BJ (cell line): ENCODE measurements around the gene KNG1. TPM values are rescaled to one million over a fixed set of nuclear protein-coding genes. Genes with fewer than 3 reads are reported as not detected.
"Not testable (repeated sequence)": the region's sequence is repeated elsewhere in the genome, so short reads cannot be mapped to it uniquely, and the experiment has no call there.

Experiments
- CTCF ChIA-PET: fragments of 350-600 bp; formaldehyde crosslinking; extraction: SDS; loops from one replicate; lab custom pipeline; 2021; ENCODE audit warnings: antibody characterized with exemption, inconsistent platforms; lab: Yijun Ruan, JAX
- POLR2A ChIA-PET: fragments of 300-600 bp; sonication (Branson Sonifier 250); formaldehyde crosslinking; extraction: SDS; loops from one replicate; lab custom pipeline; 2021; ENCODE audit warnings: antibody characterized with exemption; lab: Charles Lee
- DNase-seq: peaks from one replicate; pipeline ENCODE4 v3.0.0-alpha.2; 2011; ENCODE audit warnings: low read depth
- H3K27me3 ChIP-seq: 2 replicates; pipeline ENCODE4 v1.6.0; 2011; ENCODE audit warnings: low read length; ENCODE audit not compliant: control insufficient read depth, insufficient read depth
- H3K36me3 ChIP-seq: 2 replicates; pipeline ENCODE4 v1.5.1; 2011; ENCODE audit warnings: low read length; ENCODE audit not compliant: control insufficient read depth, insufficient read depth
- H3K4me3 ChIP-seq: 2 replicates; pipeline ENCODE4 v1.5.1; 2011; ENCODE audit warnings: low read depth, mild to moderate bottlenecking, control low read depth, low read length
- polyA plus RNA-seq: library from polyadenylated mRNA; depleted of rRNA; stranded (reverse); fragments of >200 nt; gene quantifications from 2 replicates; pipeline ENCODE4 v1.2.3, GENCODE V29; 2011
- TF ChIP-seq, protein P1 (sequence below): IDR thresholded peaks from 2 replicates; pipeline ENCODE4 v1.5.1; 2011; ENCODE audit warnings: low read depth, mild to moderate bottlenecking, control low read depth, inconsistent platforms, low read length, moderate library complexity; ENCODE audit not compliant: insufficient read depth

Gene KNG1
- polyA plus RNA-seq, 1 experiment: not detected

- no peak for DNase-seq
- no peaks in the 10 kb centered on the region for H3K27me3 ChIP-seq
- no peaks in the 10 kb centered on the region for H3K36me3 ChIP-seq
- CTCF ChIA-PET: interaction anchor here (1.1 kb wide), 1 partner anchor 113 kb away, joined by 3 read pairs; no protein-coding TSS in a partner anchor
- H3K4me3 ChIP-seq: no peak overlapping the region
- TF ChIP-seq, protein P1, sequence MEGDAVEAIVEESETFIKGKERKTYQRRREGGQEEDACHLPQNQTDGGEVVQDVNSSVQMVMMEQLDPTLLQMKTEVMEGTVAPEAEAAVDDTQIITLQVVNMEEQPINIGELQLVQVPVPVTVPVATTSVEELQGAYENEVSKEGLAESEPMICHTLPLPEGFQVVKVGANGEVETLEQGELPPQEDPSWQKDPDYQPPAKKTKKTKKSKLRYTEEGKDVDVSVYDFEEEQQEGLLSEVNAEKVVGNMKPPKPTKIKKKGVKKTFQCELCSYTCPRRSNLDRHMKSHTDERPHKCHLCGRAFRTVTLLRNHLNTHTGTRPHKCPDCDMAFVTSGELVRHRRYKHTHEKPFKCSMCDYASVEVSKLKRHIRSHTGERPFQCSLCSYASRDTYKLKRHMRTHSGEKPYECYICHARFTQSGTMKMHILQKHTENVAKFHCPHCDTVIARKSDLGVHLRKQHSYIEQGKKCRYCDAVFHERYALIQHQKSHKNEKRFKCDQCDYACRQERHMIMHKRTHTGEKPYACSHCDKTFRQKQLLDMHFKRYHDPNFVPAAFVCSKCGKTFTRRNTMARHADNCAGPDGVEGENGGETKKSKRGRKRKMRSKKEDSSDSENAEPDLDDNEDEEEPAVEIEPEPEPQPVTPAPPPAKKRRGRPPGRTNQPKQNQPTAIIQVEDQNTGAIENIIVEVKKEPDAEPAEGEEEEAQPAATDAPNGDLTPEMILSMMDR: no peak
- POLR2A ChIA-PET: no interaction called here
Measured at GRCh38 chr3:186708983-186709679, 8.0 kb upstream of the KNG1 start.

GRCh38 chr3:186710694-186711093 lies 6.5 kb upstream of the KNG1 start:
- POLR2A ChIA-PET, H3K36me3 ChIP-seq, CTCF ChIA-PET, DNase-seq, H3K4me3 ChIP-seq, H3K27me3 ChIP-seq: not testable (repeated sequence)

DNA sequence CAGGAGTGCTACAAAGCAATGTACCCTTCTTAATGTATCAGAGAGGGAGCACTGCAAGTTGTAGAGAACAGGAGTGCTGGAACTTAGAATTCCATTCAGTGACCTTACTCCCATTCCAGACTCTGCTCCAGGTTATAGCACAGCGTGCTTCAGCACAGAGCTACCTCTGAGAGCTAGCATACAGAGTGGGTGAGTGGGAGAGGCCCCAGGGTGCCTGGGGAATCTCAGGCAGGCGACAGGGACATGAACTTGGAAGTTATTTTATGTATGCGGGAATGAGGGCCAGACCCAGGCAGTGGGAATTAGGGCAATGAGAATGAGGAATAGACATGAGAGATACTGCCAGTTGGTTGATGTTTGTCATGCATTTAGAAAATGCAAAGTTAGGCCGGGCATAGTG lies 3.7 kb upstream of the KNG1 start:
- DNase-seq: no peak
- Histone ChIP-seq H3K36me3 (no peaks in the 10 kb centered on the region), H3K27me3 (no peaks in the 10 kb centered on the region), H3K4me3 (no peak overlapping the region)
- TF ChIP-seq, protein P1: no peak
- ChIA-PET CTCF (no interaction called here), POLR2A (no interaction called here)

- no peak for DNase-seq
- no peaks in the 10 kb centered on the region for H3K36me3 ChIP-seq
- TF ChIP-seq, protein P1: no peak
Measured at GRCh38 chr3:186719945-186720739, 3.0 kb downstream of the KNG1 start.

GRCh38 chr3:186722457-186722856 lies 5.3 kb downstream of the KNG1 start:
- H3K27me3 ChIP-seq: no peaks in the 10 kb centered on the region; the same call in 1 of the 2 replicates
- CTCF ChIA-PET: interaction anchor here (0.9 to 2.8 kb wide), 2 partner anchors 99 to 105 kb away, joined by 3 to 11 read pairs; no protein-coding TSS in a partner anchor
- POLR2A ChIA-PET: no interaction called here
- H3K4me3 ChIP-seq: no peak overlapping the region
- no peaks in the 10 kb centered on the region for H3K36me3 ChIP-seq
- DNase-seq: no peak
- TF ChIP-seq, protein P1: peak; percentile 34

More at GRCh38 chr3:186719945-186720739, 3.0 kb downstream of the KNG1 start:
- H3K27me3 ChIP-seq: no peaks in the 10 kb centered on the region; the same call in 1 of the 2 replicates
- ChIA-PET CTCF (interaction anchor here (2.8 kb wide), 1 partner anchor 103 kb away, joined by 11 read pairs; no protein-coding TSS in a partner anchor), POLR2A (no interaction called here)
- no peak overlapping the region for H3K4me3 ChIP-seq
